HL-60 (cell line): ENCODE results near the gene ZBP1.

Experiments used
- DNase-seq, 2 experiments: peaks; one replicate each; pipeline ENCODE4 v3.0.0-alpha.2; 2010 to 2020; ENCODE audit warnings: low read depth in 1 of 2, low spot score in 1 of 2
- H3K27ac ChIP-seq: fragments of 250-450 bp; sonication (Bioruptor Pico); replicated peaks from 2 replicates; pipeline ENCODE4 v1.5.1; 2020; ENCODE audit warnings: mild to moderate bottlenecking, moderate library complexity
- H3K27me3 ChIP-seq: fragments of 250-450 bp; sonication (Bioruptor Pico); 2 replicates; pipeline ENCODE4 v1.5.1; 2021; ENCODE audit warnings: mild to moderate bottlenecking, moderate library complexity; ENCODE audit not compliant: insufficient read depth, poor library complexity, severe bottlenecking
- H3K4me3 ChIP-seq: replicated peaks from 2 replicates; pipeline ENCODE4 v1.5.1; 2011; ENCODE audit warnings: mild to moderate bottlenecking, control low read depth, low read length; ENCODE audit not compliant: insufficient read depth
- GABPA ChIP-seq: IDR thresholded peaks from 2 replicates; pipeline ENCODE4 v1.6.1; 2012; ENCODE audit warnings: low read depth
- POLR2AphosphoS5 ChIP-seq: IDR thresholded peaks from 2 replicates; pipeline ENCODE4 v1.6.1; 2012; ENCODE audit warnings: low read depth
- SPI1 ChIP-seq: IDR thresholded peaks from 2 replicates; pipeline ENCODE4 v1.6.1; 2012; ENCODE audit warnings: low read depth, mild to moderate bottlenecking, borderline replicate concordance
- TF ChIP-seq, protein P1 (sequence below): IDR thresholded peaks from 2 replicates; pipeline ENCODE4 v1.6.1; 2012; ENCODE audit warnings: low read depth; ENCODE audit not compliant: insufficient replicate concordance
- TF ChIP-seq, protein P2 (sequence below): IDR thresholded peaks from one replicate; pipeline ENCODE4 v1.5.1; 2011; ENCODE audit warnings: low read length, control low read depth, inconsistent platforms; ENCODE audit not compliant: insufficient read depth

ZBP1 gene

DNA sequence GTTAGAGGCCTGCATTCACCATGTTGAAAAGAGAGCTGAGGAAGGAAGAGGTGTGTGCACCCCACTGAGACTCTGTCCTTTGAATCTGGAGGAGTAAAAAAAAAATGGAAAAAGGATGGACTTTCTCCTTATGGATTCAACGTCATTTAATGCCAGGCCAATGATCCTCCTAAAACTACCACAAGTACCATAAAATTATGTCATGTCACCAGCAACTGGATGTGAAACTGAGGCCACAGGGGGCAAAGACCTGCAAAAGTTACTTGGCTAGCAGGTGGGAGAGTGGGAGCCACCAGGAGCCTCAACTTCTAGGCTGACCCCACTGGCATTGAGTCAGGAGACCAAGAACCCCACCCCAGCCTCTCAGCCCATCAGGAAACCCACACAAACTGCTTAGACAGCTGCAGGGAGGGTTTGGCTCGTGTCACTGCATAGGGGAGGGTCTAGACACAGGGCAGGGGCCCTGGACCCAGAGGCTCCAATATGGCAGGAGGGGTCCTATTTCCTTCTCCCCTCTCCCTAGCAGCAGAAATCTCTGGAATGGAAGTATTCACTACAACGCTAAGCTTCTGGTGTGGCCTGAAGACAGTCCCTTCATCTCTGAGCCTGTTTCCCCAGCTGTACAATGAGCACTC lies 48.3 kb downstream of the ZBP1 start:
- no peak for DNase-seq
- H3K27me3 ChIP-seq = peaks cover 4% of the 10 kb centered on the region
- TF ChIP-seq, protein P1, sequence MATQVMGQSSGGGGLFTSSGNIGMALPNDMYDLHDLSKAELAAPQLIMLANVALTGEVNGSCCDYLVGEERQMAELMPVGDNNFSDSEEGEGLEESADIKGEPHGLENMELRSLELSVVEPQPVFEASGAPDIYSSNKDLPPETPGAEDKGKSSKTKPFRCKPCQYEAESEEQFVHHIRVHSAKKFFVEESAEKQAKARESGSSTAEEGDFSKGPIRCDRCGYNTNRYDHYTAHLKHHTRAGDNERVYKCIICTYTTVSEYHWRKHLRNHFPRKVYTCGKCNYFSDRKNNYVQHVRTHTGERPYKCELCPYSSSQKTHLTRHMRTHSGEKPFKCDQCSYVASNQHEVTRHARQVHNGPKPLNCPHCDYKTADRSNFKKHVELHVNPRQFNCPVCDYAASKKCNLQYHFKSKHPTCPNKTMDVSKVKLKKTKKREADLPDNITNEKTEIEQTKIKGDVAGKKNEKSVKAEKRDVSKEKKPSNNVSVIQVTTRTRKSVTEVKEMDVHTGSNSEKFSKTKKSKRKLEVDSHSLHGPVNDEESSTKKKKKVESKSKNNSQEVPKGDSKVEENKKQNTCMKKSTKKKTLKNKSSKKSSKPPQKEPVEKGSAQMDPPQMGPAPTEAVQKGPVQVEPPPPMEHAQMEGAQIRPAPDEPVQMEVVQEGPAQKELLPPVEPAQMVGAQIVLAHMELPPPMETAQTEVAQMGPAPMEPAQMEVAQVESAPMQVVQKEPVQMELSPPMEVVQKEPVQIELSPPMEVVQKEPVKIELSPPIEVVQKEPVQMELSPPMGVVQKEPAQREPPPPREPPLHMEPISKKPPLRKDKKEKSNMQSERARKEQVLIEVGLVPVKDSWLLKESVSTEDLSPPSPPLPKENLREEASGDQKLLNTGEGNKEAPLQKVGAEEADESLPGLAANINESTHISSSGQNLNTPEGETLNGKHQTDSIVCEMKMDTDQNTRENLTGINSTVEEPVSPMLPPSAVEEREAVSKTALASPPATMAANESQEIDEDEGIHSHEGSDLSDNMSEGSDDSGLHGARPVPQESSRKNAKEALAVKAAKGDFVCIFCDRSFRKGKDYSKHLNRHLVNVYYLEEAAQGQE = no peak

DNA sequence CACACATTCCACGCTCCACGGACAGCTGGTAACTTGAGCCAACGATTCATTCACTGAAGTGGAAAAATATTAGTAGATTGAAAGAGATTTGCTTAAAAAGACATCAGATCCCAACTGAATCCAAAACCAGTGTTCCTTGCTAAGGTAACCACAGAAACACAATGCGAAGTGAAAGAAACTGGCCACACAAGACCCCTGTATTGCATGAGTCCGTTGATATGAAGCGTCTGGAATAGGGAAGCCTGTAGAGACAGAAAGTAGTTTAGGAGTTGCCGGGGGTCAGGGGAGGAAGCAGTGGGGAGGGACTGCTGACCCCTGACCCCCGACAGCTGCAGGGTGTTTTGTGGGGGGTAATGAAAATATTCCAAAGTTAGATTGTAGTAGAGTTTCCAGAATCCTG lies 49.3 kb downstream of the ZBP1 start:
- no peak overlapping the region for H3K4me3 ChIP-seq
- no peak overlapping the region for H3K27ac ChIP-seq
- no peak for DNase-seq
- TF ChIP-seq SPI1 (no peak), GABPA (no peak), POLR2AphosphoS5 (no peak)
- TF ChIP-seq, protein P1 = no peak
- TF ChIP-seq, protein P2, sequence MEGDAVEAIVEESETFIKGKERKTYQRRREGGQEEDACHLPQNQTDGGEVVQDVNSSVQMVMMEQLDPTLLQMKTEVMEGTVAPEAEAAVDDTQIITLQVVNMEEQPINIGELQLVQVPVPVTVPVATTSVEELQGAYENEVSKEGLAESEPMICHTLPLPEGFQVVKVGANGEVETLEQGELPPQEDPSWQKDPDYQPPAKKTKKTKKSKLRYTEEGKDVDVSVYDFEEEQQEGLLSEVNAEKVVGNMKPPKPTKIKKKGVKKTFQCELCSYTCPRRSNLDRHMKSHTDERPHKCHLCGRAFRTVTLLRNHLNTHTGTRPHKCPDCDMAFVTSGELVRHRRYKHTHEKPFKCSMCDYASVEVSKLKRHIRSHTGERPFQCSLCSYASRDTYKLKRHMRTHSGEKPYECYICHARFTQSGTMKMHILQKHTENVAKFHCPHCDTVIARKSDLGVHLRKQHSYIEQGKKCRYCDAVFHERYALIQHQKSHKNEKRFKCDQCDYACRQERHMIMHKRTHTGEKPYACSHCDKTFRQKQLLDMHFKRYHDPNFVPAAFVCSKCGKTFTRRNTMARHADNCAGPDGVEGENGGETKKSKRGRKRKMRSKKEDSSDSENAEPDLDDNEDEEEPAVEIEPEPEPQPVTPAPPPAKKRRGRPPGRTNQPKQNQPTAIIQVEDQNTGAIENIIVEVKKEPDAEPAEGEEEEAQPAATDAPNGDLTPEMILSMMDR = no peak
- H3K27me3 ChIP-seq = peaks cover 4% of the 10 kb centered on the region

More for the DNA sequence above, 48.3 kb downstream of the ZBP1 start:
- no peak overlapping the region for H3K4me3 ChIP-seq
- no peak overlapping the region for H3K27ac ChIP-seq

DNA sequence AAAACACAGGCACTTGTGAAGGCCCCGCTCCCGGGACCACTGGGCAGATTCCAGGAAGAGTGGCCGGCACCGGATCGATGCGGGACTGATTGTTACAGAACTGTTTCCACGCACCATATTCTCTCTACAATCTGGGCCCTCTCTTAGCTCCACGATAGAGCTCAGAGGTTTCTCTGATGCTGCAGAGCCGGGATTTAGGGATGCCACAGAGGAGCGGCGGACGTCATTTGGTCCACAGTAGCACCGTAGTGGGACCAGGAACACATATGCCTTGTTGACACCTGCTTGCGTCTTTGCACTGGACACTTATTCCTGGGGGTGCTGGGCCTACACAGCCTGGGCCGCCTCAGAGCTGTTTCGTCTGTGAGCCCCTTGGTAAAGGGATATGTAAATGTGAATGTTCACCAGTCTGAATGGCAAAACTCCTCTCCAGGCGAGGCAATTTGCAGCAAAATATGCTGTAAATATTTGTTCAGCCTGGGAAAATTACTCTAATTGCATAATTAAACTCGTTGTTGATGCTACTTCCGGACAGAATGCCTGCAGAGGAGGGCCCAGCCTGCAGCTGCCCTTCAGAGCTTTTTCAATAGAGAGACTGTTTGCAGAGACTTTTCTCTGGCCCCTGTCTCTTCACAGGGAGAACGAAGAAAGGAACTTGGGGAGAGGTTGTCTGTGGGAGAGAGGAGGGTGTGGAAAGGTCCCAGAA lies 49.9 kb downstream of the ZBP1 start:
- TF ChIP-seq, protein P2 = no peak
- TF ChIP-seq GABPA (no peak), SPI1 (no peak), POLR2AphosphoS5 (no peak)
- TF ChIP-seq, protein P1 = no peak
- Histone ChIP-seq H3K27ac (no peak overlapping the region), H3K4me3 (no peak overlapping the region), H3K27me3 (peaks cover 4% of the 10 kb centered on the region)
- no peak for DNase-seq
